ENCODE data around the gene LGMN. TPM values are rescaled to one million over a fixed set of nuclear protein-coding genes. Genes with fewer than 3 reads are reported as not detected.

Gene LGMN
- total RNA-seq, 1 experiment from 2014 or later = 94.2 TPM

DNA sequence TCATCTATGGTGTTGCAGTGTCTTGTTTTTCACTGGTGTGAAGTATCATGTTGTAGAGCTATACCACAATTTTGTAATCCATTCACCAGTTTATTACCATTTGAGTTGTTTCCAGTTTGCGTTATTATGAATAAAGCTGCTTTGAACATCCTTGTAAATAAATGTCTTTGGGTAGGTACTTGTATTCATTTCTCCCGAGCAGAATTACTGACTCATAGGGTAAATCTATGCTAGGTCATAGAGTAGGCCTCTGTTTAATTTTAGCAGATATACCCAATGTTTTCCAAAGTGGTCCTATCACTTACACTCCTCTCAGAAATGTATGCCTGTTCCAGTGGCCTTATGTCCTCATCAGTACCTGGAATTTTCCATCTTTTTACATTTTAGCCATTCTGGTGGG is 39.1 kb upstream of the LGMN start:
- no TSS peak for BruUV-seq (replicated peaks)
- intact Hi-C loops (cut with micrococcal nuclease; ENCODE audit: unreplicated experiment) = no loop called here
- ChIA-PET POLR2A (no interaction called here), CTCF (no interaction called here)
- no peak overlapping the region for H3K4me3 Mint-ChIP-seq (ENCODE audit: unreplicated experiment)
- TF ChIP-seq CTCF (IDR thresholded peaks at IDR 0.05; ENCODE audit: insufficient read depth in 1 of 2, low read depth in 1 of 2, low read length in 1 of 2, severe bottlenecking in 1 of 2, unreplicated experiment in 1 of 2) = no peak
- H3K4me1 Mint-ChIP-seq (ENCODE audit: low read depth, unreplicated experiment) = no peaks in the 10 kb centered on the region
- DNase-seq = no peak
- no peaks in the 10 kb centered on the region for H3K27me3 Mint-ChIP-seq (ENCODE audit: insufficient read depth, unreplicated experiment)
- no peaks in the 10 kb centered on the region for H3K36me3 Mint-ChIP-seq (ENCODE audit: insufficient read depth, unreplicated experiment)
- H3K9me3 ChIP-seq = peaks cover 14% of the 10 kb centered on the region; the same call in 1 of the 2 replicates
- H3K4me3 ChIP-seq (ENCODE audit: low read depth, low read length) = no peak overlapping the region
- no peak overlapping the region for H3K27ac Mint-ChIP-seq (ENCODE audit: unreplicated experiment)
- peaks cover 18% of the 10 kb centered on the region for H3K9me3 Mint-ChIP-seq (ENCODE audit: unreplicated experiment)
- H3K4me1 ChIP-seq = no peaks in the 10 kb centered on the region
- no peaks in the 10 kb centered on the region for H3K27me3 ChIP-seq (replicated peaks; ENCODE audit: control insufficient read depth, insufficient read depth, low read length)
- no peaks in the 10 kb centered on the region for H3K36me3 ChIP-seq (ENCODE audit: control insufficient read depth, insufficient read depth, low read length)

DNA sequence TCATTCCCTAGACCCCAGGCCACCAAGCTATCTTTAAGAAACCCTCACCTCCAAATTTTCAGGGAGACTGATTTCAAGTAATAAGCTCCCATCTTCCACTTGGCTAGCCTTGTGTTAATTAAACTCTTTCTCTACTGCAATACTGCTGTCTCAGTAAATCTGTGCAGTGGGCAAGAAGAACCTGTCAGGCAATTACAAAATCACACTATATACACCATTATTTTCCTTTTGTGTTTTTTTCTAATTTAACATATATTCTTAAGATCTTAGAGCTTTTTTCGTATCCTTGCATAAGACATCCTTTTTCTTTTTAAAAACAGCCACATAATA is 38.0 kb upstream of the LGMN start:
- Mint-ChIP-seq H3K27me3 (ENCODE audit: insufficient read depth, unreplicated experiment) (no peaks in the 10 kb centered on the region), H3K4me3 (ENCODE audit: unreplicated experiment) (no peak overlapping the region), H3K4me1 (ENCODE audit: low read depth, unreplicated experiment) (no peaks in the 10 kb centered on the region), H3K36me3 (ENCODE audit: insufficient read depth, unreplicated experiment) (no peaks in the 10 kb centered on the region), H3K27ac (ENCODE audit: unreplicated experiment) (peak overlapping the region; percentile 41), H3K9me3 (ENCODE audit: unreplicated experiment) (peaks cover 18% of the 10 kb centered on the region)
- ChIA-PET CTCF (no interaction called here), POLR2A (no interaction called here)
- intact Hi-C loops (cut with micrococcal nuclease; ENCODE audit: unreplicated experiment) = no loop called here
- H3K4me3 ChIP-seq (ENCODE audit: low read depth, low read length) = no peak overlapping the region
- no peak for DNase-seq
- peaks cover 14% of the 10 kb centered on the region; the same call in 1 of the 2 replicates for H3K9me3 ChIP-seq
- H3K36me3 ChIP-seq (ENCODE audit: control insufficient read depth, insufficient read depth, low read length) = no peaks in the 10 kb centered on the region
- TF ChIP-seq CTCF (IDR thresholded peaks at IDR 0.05; ENCODE audit: insufficient read depth in 1 of 2, low read depth in 1 of 2, low read length in 1 of 2, severe bottlenecking in 1 of 2, unreplicated experiment in 1 of 2) = no peak
- H3K4me1 ChIP-seq = no peaks in the 10 kb centered on the region
- no TSS peak for BruUV-seq (replicated peaks)
- H3K27me3 ChIP-seq (replicated peaks; ENCODE audit: control insufficient read depth, insufficient read depth, low read length) = no peaks in the 10 kb centered on the region

GRCh38 chr14:92785667-92786426 is 37.4 kb upstream of the LGMN start:
- no peaks in the 10 kb centered on the region for H3K4me1 ChIP-seq
- intact Hi-C loops (cut with micrococcal nuclease; ENCODE audit: unreplicated experiment) = loop anchor here (2.0 kb wide), 1 partner anchor 63 kb away; no protein-coding TSS in a partner anchor
- POLR2A ChIA-PET = no interaction called here
- Mint-ChIP-seq H3K4me1 (ENCODE audit: low read depth, unreplicated experiment) (no peaks in the 10 kb centered on the region), H3K4me3 (ENCODE audit: unreplicated experiment) (no peak overlapping the region), H3K9me3 (ENCODE audit: unreplicated experiment) (peaks cover 18% of the 10 kb centered on the region), H3K27ac (ENCODE audit: unreplicated experiment) (peak overlapping the region; percentile 41), H3K27me3 (ENCODE audit: insufficient read depth, unreplicated experiment) (no peaks in the 10 kb centered on the region), H3K36me3 (ENCODE audit: insufficient read depth, unreplicated experiment) (no peaks in the 10 kb centered on the region)
- no peak overlapping the region for H3K4me3 ChIP-seq (ENCODE audit: low read depth, low read length)
- no TSS peak for BruUV-seq (replicated peaks)
- no peaks in the 10 kb centered on the region for H3K36me3 ChIP-seq (ENCODE audit: control insufficient read depth, insufficient read depth, low read length)
- no peak for TF ChIP-seq CTCF (IDR thresholded peaks at IDR 0.05; ENCODE audit: insufficient read depth in 1 of 2, low read depth in 1 of 2, low read length in 1 of 2, severe bottlenecking in 1 of 2, unreplicated experiment in 1 of 2)
- DNase-seq = no peak
- CTCF ChIA-PET = no interaction called here
- peaks cover 14% of the 10 kb centered on the region; the same call in 1 of the 2 replicates for H3K9me3 ChIP-seq
- no peaks in the 10 kb centered on the region for H3K27me3 ChIP-seq (replicated peaks; ENCODE audit: control insufficient read depth, insufficient read depth, low read length)

All from Caco-2 (cell line).